GM21576 (cell line): ENCODE data around the gene APOC3.
"Not testable (repeated sequence)": the region's sequence is repeated elsewhere in the genome, so short reads cannot be mapped to it uniquely, and the experiment has no call there.

Experiments
- ATAC-seq: cut with Tn5 transposase; IDR thresholded peaks from one replicate; pipeline ENCODE4 v1.9.1; 2021; ENCODE audit warnings: mild to moderate bottlenecking, moderate library complexity; ENCODE audit not compliant: unreplicated experiment

The APOC3 gene

DNA sequence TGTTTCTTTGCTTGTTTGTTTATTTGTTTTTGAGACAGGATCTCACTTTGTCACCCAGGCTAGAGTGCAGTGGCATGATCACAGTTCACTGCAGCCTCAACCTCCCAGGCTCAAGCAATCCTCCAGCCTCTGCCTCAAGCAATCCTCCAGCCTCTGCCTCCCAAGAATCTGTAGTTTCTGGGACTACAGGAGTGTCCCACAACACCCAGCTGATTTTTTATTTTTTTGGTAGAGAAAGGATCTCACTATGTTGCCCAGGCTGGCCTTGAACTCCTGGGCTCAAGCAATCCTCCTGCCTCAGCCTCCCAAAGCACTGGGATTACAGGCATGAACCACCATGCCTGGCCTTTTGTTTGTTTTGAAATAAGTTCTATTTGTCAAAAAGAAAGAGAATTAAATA is 28.0 kb upstream of the APOC3 start:
- not testable (repeated sequence) for ATAC-seq

DNA sequence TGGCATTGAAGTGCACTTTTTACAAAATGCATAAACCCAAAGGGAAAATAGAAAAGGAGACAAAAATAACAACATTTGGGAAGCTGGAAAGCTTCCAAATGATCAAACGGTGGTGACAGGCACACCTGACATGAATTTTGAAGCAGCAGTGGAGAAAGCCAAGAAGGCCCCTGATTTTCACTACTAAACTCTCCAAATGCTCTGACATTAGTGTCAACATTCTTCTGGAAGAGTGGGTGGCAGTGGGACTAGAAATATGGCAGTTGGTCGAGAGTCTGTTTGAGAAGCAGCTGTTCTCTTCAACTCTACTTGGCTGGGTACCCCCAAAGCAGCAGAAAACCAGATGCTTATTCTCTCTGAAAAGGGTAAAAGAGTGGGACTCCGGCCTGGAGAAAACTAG is 25.7 kb upstream of the APOC3 start:
- ATAC-seq: no peak

DNA sequence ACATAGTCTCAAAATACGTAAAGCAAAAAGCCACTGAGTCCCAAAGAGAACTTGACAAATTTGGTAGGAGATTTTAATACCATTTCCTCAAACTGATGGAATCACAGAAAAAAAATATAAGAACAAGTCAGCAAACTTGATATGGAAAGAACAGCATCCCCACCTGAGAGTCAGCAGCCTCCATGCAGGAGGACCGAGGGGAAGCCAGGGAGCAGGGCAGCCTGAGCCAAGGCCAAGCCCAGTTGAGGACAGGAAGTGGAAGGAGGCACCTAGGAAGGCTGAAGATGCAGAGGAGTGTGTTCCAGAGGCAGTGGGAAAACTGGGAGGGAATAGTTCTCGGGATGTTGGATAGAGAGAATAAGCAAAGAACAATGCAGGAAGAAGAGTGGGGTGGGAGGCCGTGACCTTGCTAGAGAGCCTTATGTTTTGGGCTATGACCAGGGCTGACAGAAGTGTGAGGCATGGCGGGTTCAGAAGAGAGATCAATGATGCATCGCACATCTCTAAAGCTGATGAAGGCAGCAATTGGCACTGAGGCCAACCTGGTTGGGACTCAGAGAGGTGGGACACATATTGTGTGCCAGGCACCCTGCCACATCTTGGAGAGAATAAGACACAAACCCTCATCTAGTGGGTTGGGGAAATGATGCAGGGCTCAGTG is 22.0 kb upstream of the APOC3 start:
- no peak for ATAC-seq

DNA sequence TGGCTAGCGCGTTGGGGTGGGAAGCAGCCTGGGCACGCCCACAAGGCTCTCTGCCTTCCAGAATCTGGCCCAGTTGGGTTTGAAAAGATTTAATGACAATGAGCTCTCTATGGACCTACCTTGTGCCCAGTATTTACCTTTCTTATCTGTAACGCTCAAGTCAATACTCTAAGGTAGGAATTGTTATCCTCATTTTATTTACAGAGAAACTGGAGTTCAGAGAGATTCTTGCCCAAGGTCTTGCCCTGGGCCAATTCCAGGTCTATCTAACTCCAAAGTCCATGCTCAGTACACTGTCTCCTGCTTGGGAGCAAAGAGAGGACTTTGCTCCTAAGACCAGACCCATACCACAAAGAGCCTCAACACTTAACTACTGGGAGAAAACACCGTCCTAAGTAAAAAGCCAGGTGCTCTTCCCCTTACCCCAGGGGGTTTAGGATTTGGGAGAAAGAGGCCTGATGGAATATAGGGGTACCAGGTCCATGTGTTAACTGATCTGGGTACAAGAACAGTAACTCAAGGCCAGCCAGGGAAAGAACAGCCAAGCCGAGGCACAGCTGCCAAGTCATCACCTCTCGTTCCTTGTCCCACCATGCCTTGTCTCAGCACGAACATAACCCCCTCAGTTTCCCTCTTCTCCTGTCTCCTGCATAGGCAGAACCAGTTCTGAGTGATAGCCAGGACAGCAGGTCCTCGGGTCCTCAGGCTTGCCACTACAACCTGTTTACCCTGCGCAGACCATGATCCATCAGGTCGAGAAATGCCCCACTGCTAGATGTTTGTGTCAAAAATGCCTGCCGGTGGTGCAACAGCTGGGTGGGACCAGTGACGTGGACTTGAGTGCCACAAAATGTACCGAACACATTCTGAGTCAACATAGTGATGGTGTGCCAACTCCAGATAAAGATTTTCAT is 21.2 kb upstream of the APOC3 start:
- no peak for ATAC-seq

DNA sequence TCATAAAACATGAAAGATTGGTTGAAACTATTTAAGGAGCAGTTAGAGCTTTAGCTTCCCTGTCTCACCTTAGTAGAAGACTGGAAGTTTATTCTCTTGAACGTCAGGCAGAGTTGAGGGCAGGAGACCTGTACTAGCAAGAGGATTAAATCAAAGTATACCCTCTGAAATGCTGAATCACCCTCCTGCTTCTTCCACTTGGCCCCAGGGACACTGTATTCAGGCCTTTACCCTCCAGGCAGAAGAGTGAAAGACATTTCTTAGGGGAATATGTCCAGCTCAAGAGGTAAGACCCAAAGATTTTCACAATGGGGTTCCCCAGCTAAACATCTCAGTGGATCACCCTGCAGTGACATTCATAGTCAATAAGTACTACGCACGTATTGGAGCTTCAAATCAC is 18.5 kb upstream of the APOC3 start:
- ATAC-seq: no peak

- ATAC-seq: no peak
Observed at GRCh38 chr11:116812109-116812508, 17.6 kb upstream of the APOC3 start.

GRCh38 chr11:116813170-116813569 is 16.5 kb upstream of the APOC3 start:
- ATAC-seq: no peak

- no peak for ATAC-seq
Observed at GRCh38 chr11:116813781-116814471, 15.8 kb upstream of the APOC3 start.

DNA sequence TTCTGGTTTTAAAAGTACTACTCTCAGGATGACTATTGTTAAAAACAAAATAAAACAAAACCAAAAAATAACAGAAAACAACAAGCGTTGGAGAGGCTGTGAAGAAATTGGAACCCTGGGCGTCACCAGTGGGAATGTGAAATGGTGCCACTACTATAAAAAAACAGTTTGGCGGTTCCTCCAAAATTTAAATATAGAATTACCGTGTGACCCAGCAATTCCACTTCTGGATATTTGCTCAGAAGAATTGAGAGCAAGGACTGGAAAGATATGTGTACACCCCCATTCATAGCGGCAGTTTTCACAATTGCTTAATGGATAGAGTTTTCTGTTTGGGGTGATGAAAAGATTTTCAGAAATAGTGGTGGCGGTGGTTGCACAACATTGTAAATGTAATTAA is 15.2 kb upstream of the APOC3 start:
- no peak for ATAC-seq

DNA sequence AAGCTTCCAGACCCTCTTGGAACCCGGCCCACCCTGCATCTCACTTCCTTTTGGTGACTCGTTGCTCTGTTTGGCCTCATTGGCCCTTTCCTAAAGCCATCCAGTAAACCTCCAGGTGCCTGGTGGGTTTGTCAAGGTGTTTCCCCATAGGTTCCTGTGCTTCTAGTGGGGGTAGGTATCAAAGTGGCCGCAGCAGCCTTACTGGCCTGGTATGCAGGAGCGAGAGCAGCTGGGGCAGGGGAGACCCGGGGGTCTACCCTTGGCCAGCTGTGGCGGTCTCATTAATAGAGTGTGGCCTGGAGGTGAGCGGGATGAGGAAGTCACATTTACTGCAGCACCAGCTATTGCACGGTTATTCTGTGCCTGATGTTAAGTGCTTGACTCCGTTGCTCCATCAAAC is 10.7 kb upstream of the APOC3 start:
- ATAC-seq: no peak

DNA sequence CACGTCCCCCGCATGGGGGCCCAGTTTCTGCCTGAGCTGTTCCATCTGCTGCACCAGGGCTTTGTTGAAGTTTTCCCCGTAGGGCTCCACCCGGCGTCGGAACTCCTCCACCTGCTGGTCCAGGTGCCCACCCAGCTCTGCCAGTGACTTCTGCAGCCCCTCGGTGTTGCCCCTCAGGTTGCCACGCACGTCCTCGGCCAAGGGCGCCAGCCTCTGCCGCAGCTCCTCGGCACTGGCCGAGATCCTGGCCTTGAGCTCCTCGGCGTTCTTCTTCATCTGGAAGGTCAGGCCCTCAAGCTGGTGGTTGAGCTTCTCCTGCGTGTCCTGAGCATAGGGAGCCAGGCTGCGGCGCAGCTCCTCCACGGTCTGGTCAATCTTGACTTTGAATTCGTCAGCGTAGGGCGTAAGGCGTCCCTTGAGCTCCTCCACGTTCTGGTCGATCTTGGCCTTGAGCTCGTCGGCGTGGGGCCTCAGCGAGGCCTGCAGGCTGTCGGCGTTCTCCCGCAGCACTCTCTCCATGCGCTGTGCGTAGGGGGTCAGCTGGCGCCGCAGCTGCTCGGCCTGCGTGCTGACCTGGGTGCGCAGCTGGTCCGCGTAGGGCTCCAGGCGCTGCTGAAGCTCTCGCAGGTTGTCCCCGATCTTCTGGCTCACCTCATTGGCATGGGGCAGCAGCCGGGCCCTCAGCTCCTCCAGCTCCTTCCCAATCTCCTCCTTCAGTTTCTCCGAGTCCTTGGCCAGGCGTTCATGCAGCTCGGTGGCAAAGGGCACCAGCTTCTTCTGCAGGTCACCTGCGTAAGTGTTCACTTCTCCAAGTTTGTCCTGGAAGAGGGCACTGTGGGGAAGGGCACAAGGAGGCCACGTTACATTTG is 8.4 kb upstream of the APOC3 start:
- no peak for ATAC-seq

- no peak for ATAC-seq
Observed at GRCh38 chr11:116822575-116822974, 7.1 kb upstream of the APOC3 start.

- no peak for ATAC-seq
Observed at GRCh38 chr11:116823031-116823843, 6.5 kb upstream of the APOC3 start, which contains the start of gene APOA4. Gene APOA4 (minus strand): TSS chr11:116823304. CDS start chr11:116823191, 113 bp downstream.

GRCh38 chr11:116825434-116825833 is 4.3 kb upstream of the APOC3 start:
- ATAC-seq: no peak

GRCh38 chr11:116825854-116826750 is 3.6 kb upstream of the APOC3 start:
- no peak for ATAC-seq

GRCh38 chr11:116826751-116827431 is 2.8 kb upstream of the APOC3 start:
- ATAC-seq: no peak

DNA sequence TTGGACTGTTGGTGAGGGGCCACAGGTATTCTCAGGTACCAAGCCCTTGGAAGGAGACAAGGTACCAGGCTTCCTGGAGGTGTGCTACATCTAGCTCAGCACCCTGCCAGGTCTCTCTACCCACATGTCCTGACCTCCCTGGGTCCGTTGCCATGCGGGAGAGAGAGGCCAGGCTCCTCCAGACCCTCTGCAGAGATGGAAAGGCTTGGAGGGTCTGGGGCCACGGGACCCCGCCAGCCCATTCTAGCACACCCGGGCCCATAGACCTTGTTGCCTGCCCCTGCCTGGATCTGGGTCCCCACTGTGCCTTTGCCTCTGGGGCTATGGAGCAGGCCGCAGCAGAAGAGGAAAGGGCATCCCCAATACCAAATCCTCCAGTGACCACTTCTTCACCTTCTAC is 2.2 kb upstream of the APOC3 start:
- no peak for ATAC-seq
